Measurements from ENCODE around the gene PIP5K1A. TPM values are rescaled to one million over a fixed set of nuclear protein-coding genes. Genes with fewer than 3 reads are reported as not detected.

The PIP5K1A gene
- total and polyA plus RNA-seq, 9 of the 15 experiments (the other 6 are each of a cell fraction or from before 2014, with no cell fraction given) = 1.9 to 42.4 (median 18.8) TPM

DNA sequence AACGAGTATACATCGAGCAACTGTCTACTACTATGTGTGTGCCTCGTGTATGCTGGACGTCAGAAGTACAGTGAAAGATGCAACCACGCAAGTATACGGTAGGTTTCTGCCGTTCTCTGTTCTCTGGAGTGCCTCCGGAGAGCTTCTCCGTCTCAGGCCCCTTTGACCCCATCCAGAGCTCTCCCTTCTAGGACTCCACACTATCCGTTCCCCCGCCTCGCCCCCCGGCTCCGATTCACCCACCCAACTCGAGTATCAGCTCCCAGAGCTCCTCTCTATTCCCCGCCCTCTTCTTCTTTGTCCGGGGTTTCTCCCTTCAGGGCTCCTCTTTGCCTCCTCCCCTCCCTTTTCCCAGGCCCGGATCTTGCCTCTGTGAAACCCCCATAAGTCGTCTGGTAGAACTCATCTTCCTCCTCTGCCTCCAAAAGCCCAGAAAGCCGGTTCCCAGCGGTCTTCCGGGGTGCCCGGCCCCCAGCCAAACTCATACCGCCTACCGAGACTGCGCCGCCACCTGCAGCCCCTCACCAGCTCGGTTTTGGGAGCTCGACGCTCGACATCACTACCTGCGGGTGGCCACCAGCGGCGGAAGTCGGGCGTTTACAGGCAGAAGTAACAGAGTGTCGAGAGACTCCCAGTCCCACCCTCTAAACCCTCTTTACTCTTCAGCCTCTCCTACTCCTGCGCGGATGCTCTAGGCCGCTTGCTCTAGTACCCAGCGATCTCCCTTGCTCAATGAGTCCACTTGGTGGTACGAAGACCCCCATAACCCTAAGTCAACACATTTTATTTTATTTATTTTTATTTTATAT, 8.5 kb upstream of the PIP5K1A start, which contains the start of gene VPS72 (continued):
- TF ChIP-seq, protein P1, sequence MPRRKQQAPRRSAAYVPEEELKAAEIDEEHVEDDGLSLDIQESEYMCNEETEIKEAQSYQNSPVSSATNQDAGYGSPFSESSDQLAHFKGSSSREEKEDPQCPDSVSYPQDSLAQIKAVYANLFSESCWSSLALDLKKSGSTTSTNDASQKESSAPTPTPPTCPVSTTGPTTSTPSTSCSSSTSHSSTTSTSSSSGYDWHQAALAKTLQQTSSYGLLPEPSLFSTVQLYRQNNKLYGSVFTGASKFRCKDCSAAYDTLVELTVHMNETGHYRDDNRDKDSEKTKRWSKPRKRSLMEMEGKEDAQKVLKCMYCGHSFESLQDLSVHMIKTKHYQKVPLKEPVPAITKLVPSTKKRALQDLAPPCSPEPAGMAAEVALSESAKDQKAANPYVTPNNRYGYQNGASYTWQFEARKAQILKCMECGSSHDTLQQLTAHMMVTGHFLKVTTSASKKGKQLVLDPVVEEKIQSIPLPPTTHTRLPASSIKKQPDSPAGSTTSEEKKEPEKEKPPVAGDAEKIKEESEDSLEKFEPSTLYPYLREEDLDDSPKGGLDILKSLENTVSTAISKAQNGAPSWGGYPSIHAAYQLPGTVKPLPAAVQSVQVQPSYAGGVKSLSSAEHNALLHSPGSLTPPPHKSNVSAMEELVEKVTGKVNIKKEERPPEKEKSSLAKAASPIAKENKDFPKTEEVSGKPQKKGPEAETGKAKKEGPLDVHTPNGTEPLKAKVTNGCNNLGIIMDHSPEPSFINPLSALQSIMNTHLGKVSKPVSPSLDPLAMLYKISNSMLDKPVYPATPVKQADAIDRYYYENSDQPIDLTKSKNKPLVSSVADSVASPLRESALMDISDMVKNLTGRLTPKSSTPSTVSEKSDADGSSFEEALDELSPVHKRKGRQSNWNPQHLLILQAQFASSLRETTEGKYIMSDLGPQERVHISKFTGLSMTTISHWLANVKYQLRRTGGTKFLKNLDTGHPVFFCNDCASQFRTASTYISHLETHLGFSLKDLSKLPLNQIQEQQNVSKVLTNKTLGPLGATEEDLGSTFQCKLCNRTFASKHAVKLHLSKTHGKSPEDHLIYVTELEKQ (CRISPR knock-in tag; IDR thresholded peaks at IDR 0.05) = no peak
- TF ChIP-seq TBP (optimal IDR thresholded peaks at IDR 0.05; ENCODE audit: low read depth, low read length) = peak; percentile 91
- TF ChIP-seq CBX8 (IDR thresholded peaks at IDR 0.05; ENCODE audit: borderline replicate concordance, extremely low read depth, low read depth, low read length, poor library complexity, severe bottlenecking) = no peak
- TF ChIP-seq SP1 (CRISPR knock-in tag; IDR thresholded peaks at IDR 0.05) = peak; percentile 87
- no peak for TF ChIP-seq NR3C1 (CRISPR knock-in tag; IDR thresholded peaks at IDR 0.05)
- no peak for TF ChIP-seq ZNF561 (CRISPR knock-in tag; conservative IDR thresholded peaks at IDR 0.05)
- TF ChIP-seq YY1 (IDR thresholded peaks at IDR 0.05; ENCODE audit: borderline replicate concordance in 1 of 3, control insufficient read depth in 1 of 3, extremely low read depth in 1 of 3, insufficient read depth in 3 of 3, insufficient read length in 1 of 3, insufficient replicate concordance in 2 of 3, low read depth in 1 of 3, low read length in 2 of 3) = peak in 2 of 3 experiments; percentile 85 to 87
- TF ChIP-seq, protein P2, sequence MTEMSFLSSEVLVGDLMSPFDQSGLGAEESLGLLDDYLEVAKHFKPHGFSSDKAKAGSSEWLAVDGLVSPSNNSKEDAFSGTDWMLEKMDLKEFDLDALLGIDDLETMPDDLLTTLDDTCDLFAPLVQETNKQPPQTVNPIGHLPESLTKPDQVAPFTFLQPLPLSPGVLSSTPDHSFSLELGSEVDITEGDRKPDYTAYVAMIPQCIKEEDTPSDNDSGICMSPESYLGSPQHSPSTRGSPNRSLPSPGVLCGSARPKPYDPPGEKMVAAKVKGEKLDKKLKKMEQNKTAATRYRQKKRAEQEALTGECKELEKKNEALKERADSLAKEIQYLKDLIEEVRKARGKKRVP (CRISPR knock-in tag; IDR thresholded peaks at IDR 0.05) = no peak
- TF ChIP-seq ZNF311 (CRISPR knock-in tag; IDR thresholded peaks at IDR 0.05) = no peak
- TF ChIP-seq ATF7 (IDR thresholded peaks at IDR 0.05) = peak; percentile 75
- no peak for TF ChIP-seq HEY1 (CRISPR knock-in tag; IDR thresholded peaks at IDR 0.05; ENCODE audit: borderline replicate concordance)
- TF ChIP-seq HNRNPL (IDR thresholded peaks at IDR 0.05; ENCODE audit: low read depth, low read length) = no peak
- no peak for TF ChIP-seq SIX5 (IDR thresholded peaks at IDR 0.05; ENCODE audit: borderline replicate concordance in 1 of 2, insufficient read depth in 1 of 2, low read depth in 1 of 2, low read length in 2 of 2)
- TF ChIP-seq, protein P3, sequence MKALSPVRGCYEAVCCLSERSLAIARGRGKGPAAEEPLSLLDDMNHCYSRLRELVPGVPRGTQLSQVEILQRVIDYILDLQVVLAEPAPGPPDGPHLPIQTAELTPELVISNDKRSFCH (CRISPR knock-in tag; IDR thresholded peaks at IDR 0.05) = no peak
- TF ChIP-seq, protein P3 (tag; IDR thresholded peaks at IDR 0.05) = no peak
- TF ChIP-seq NCOR1 (IDR thresholded peaks at IDR 0.05) = peak; percentile 36; the same call in 1 of the 2 replicates
- TF ChIP-seq, protein P4, sequence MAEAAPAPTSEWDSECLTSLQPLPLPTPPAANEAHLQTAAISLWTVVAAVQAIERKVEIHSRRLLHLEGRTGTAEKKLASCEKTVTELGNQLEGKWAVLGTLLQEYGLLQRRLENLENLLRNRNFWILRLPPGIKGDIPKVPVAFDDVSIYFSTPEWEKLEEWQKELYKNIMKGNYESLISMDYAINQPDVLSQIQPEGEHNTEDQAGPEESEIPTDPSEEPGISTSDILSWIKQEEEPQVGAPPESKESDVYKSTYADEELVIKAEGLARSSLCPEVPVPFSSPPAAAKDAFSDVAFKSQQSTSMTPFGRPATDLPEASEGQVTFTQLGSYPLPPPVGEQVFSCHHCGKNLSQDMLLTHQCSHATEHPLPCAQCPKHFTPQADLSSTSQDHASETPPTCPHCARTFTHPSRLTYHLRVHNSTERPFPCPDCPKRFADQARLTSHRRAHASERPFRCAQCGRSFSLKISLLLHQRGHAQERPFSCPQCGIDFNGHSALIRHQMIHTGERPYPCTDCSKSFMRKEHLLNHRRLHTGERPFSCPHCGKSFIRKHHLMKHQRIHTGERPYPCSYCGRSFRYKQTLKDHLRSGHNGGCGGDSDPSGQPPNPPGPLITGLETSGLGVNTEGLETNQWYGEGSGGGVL (CRISPR knock-in tag; IDR thresholded peaks at IDR 0.05) = no peak
- TF ChIP-seq KHSRP (IDR thresholded peaks at IDR 0.05) = no peak
- TF ChIP-seq NCOA1 (IDR thresholded peaks at IDR 0.05; ENCODE audit: low read depth) = no peak

Data from K562 (cell line).